HG02870 (cell line): Measurements from ENCODE around the gene BCL2A1.
"Not testable (repeated sequence)": the region's sequence is repeated elsewhere in the genome, so short reads cannot be mapped to it uniquely, and the experiment has no call there.

ENCODE experiments used
- ATAC-seq: cut with Tn5 transposase; IDR thresholded peaks from one replicate; pipeline ENCODE4 v1.9.1; 2021; ENCODE audit warnings: mild to moderate bottlenecking, moderate library complexity; ENCODE audit not compliant: unreplicated experiment

Gene BCL2A1

GRCh38 chr15:79962178-79962577, 8.8 kb downstream of the BCL2A1 start:
- no peak for ATAC-seq

GRCh38 chr15:79960502-79961212, 10.3 kb downstream of the BCL2A1 start:
- ATAC-seq: no peak

- ATAC-seq: no peak
These were observed 13.3 kb downstream of the BCL2A1 start for GRCh38 chr15:79957741-79958140.

- ATAC-seq: no peak
These were observed 14.5 kb downstream of the BCL2A1 start for GRCh38 chr15:79956354-79956939.

GRCh38 chr15:79954661-79955060, 16.3 kb downstream of the BCL2A1 start:
- ATAC-seq: no peak

GRCh38 chr15:79953951-79954444, 17.0 kb downstream of the BCL2A1 start:
- ATAC-seq: no peak

- no peak for ATAC-seq
These were observed 18.7 kb downstream of the BCL2A1 start for GRCh38 chr15:79952329-79952728.

GRCh38 chr15:79950247-79950646, 20.7 kb downstream of the BCL2A1 start:
- no peak for ATAC-seq

GRCh38 chr15:79948761-79949160, 22.2 kb downstream of the BCL2A1 start:
- no peak for ATAC-seq

GRCh38 chr15:79948095-79948695, 22.8 kb downstream of the BCL2A1 start:
- no peak for ATAC-seq

- no peak for ATAC-seq
These were observed 24.0 kb downstream of the BCL2A1 start for GRCh38 chr15:79947009-79947408.

GRCh38 chr15:79944622-79945021, 26.4 kb downstream of the BCL2A1 start:
- no peak for ATAC-seq

GRCh38 chr15:79943820-79944219, 27.2 kb downstream of the BCL2A1 start:
- peak; percentile 60 for ATAC-seq

GRCh38 chr15:79942741-79943481, 28.1 kb downstream of the BCL2A1 start:
- ATAC-seq: no peak

- no peak for ATAC-seq
These were observed 31.6 kb downstream of the BCL2A1 start for GRCh38 chr15:79939399-79939798.

- ATAC-seq: no peak
These were observed 32.9 kb downstream of the BCL2A1 start for GRCh38 chr15:79938143-79938542.

- not testable (repeated sequence) for ATAC-seq
These were observed 35.3 kb downstream of the BCL2A1 start for GRCh38 chr15:79935556-79936201.

GRCh38 chr15:79933231-79933630, 37.8 kb downstream of the BCL2A1 start:
- no peak for ATAC-seq

GRCh38 chr15:79932447-79932846, 38.5 kb downstream of the BCL2A1 start:
- no peak for ATAC-seq

GRCh38 chr15:79930516-79930915, 40.5 kb downstream of the BCL2A1 start:
- ATAC-seq: no peak

- no peak for ATAC-seq
These were observed 41.6 kb downstream of the BCL2A1 start for GRCh38 chr15:79929412-79929811.
